CD4-positive, alpha-beta T cell (primary cell): Measurements from ENCODE around the gene SPACA1. TPM values are rescaled to one million over a fixed set of nuclear protein-coding genes. Genes with fewer than 3 reads are reported as not detected.

Experiments used
- ATAC-seq: fragments of 200-7000 bp; cut with Tn5 transposase; one replicate; pipeline ENCODE4 v1.10.0; 2022; ENCODE audit warnings: mild to moderate bottlenecking; ENCODE audit not compliant: poor library complexity
- CTCF ChIA-PET: fragments of 350-600 bp; sonication (Branson Sonifier 250); formaldehyde crosslinking; loops from one replicate; lab custom pipeline; 2021; ENCODE audit warnings: antibody characterized with exemption, inconsistent platforms; lab: Charles Lee
- POLR2A ChIA-PET: fragments of 350-600 bp; sonication (Branson Sonifier 250); formaldehyde crosslinking; loops from one replicate; lab custom pipeline; 2021; ENCODE audit warnings: antibody characterized with exemption, inconsistent platforms; lab: Charles Lee
- DNase-seq, 14 experiments: peaks; one replicate each; pipeline ENCODE4 v3.0.0-alpha.2; 2013 to 2020; ENCODE audit warnings: mixed read lengths in 2 of 14
- H3K27ac ChIP-seq, 2 donors: one replicate each; pipeline versions ENCODE4 v1.5.1 to v1.7.0; 2013; ENCODE audit warnings: low read length in 2 of 2, low read depth in 1 of 2, mild to moderate bottlenecking in 1 of 2
- H3K27me3 ChIP-seq, 2 experiments: 1 replicate in 1 of 2; 2 replicates in 1 of 2; pipeline versions ENCODE4 v1.6.1 to v1.7.0; 2013; ENCODE audit warnings: low read length in 2 of 2, control low read depth in 1 of 2, mild to moderate bottlenecking in 1 of 2, moderate library complexity in 1 of 2; ENCODE audit not compliant: insufficient read depth in 2 of 2, control insufficient read depth in 1 of 2
- H3K36me3 ChIP-seq: one replicate; pipeline ENCODE4 v1.6.1; 2013; ENCODE audit warnings: low read length, control low read depth; ENCODE audit not compliant: insufficient read depth
- H3K4me1 ChIP-seq: one replicate; pipeline ENCODE4 v1.6.1; 2013; ENCODE audit warnings: low read length, control low read depth; ENCODE audit not compliant: insufficient read depth
- H3K4me3 ChIP-seq: one replicate; pipeline ENCODE4 v1.5.1; 2013; ENCODE audit warnings: mild to moderate bottlenecking, low read length, moderate library complexity
- H3K9me3 ChIP-seq, 2 experiments: 1 replicate in 1 of 2; 2 replicates in 1 of 2; pipeline versions ENCODE4 v1.6.1 to v1.7.0; 2013; ENCODE audit warnings: low read length in 2 of 2, mild to moderate bottlenecking in 2 of 2, control low read depth in 1 of 2, moderate library complexity in 1 of 2; ENCODE audit not compliant: control insufficient read depth in 1 of 2, insufficient read depth in 1 of 2
- H3K27ac Mint-ChIP-seq: one replicate; pipeline ENCODE4 v1.8.0; 2020; ENCODE audit warnings: mixed read lengths
- H3K27me3 Mint-ChIP-seq: one replicate; pipeline ENCODE4 v1.8.0; 2021; ENCODE audit warnings: mixed read lengths
- H3K36me3 Mint-ChIP-seq: one replicate; pipeline ENCODE4 v1.8.0; 2021; ENCODE audit warnings: low read depth, mixed read lengths
- H3K4me1 Mint-ChIP-seq: one replicate; pipeline ENCODE4 v1.8.0; 2021; ENCODE audit warnings: low read depth, mixed read lengths
- H3K4me3 Mint-ChIP-seq: one replicate; pipeline ENCODE4 v1.8.0; 2020; ENCODE audit warnings: mild to moderate bottlenecking, mixed read lengths
- H3K9me3 Mint-ChIP-seq: one replicate; pipeline ENCODE4 v1.8.0; 2020; ENCODE audit warnings: mixed read lengths
- CTCF ChIP-seq: fragments of 200-600 bp; IDR thresholded peaks from one replicate; pipeline ENCODE4 v1.8.0; 2022; ENCODE audit warnings: antibody characterized with exemption, mild to moderate bottlenecking
- intact Hi-C, 2 experiments: fragments of 100-400 bp; cut with DNase I in 1 of 2; cut with micrococcal nuclease in 1 of 2; formaldehyde crosslinking; loops; one replicate each; pipeline versions ENCODE4 v1.15.1 to v1.9.0; 2023 to 2025; cut with DNase I, micrococcal nuclease
- total RNA-seq, 174 experiments: library from RNA in 2 of 174; stranded (reverse) in 2 of 174; gene quantifications; one replicate each; pipeline ENCODE4 v1.2.3 and lab custom pipeline; 2021 to 2026

Gene SPACA1
- total RNA-seq, 2 experiments from 2014 or later: not detected

- Histone ChIP-seq H3K4me1 (no peaks in the 10 kb centered on the region), H3K9me3 (no peaks in the 10 kb centered on the region), H3K4me3 (no peak overlapping the region), H3K36me3 (no peaks in the 10 kb centered on the region), H3K27ac (no peak overlapping the region), H3K27me3 (no peaks in the 10 kb centered on the region)
- H3K9me3 Mint-ChIP-seq: no peaks in the 10 kb centered on the region
- H3K27ac Mint-ChIP-seq: no peak overlapping the region
- ATAC-seq (no peak), DNase-seq (no peak)
- no peak overlapping the region for H3K4me3 Mint-ChIP-seq
- POLR2A ChIA-PET: no interaction called here
- no peak for TF ChIP-seq CTCF
- H3K36me3 Mint-ChIP-seq: no peaks in the 10 kb centered on the region
- intact Hi-C loops: no loop called here
- CTCF ChIA-PET: no interaction called here
- H3K4me1 Mint-ChIP-seq: no peaks in the 10 kb centered on the region
- peaks cover 12% of the 10 kb centered on the region for H3K27me3 Mint-ChIP-seq
Measured at GRCh38 chr6:88086792-88087191, 39.2 kb downstream of the SPACA1 start.

GRCh38 chr6:88089708-88090107 is 42.1 kb downstream of the SPACA1 start:
- ChIA-PET POLR2A (no interaction called here), CTCF (no interaction called here)
- Mint-ChIP-seq H3K4me1 (no peaks in the 10 kb centered on the region), H3K9me3 (no peaks in the 10 kb centered on the region), H3K27me3 (peaks cover 10% of the 10 kb centered on the region), H3K36me3 (no peaks in the 10 kb centered on the region), H3K4me3 (no peak overlapping the region), H3K27ac (no peak overlapping the region)
- ATAC-seq (no peak), DNase-seq (no peak)
- Histone ChIP-seq H3K4me3 (no peak overlapping the region), H3K27ac (no peak overlapping the region), H3K27me3 (no peaks in the 10 kb centered on the region), H3K36me3 (no peaks in the 10 kb centered on the region), H3K4me1 (no peaks in the 10 kb centered on the region), H3K9me3 (no peaks in the 10 kb centered on the region)
- TF ChIP-seq CTCF: no peak
- intact Hi-C loops: no loop called here

- H3K27ac ChIP-seq: no peak overlapping the region
- ChIA-PET POLR2A (no interaction called here), CTCF (no interaction called here)
- no peak overlapping the region for H3K4me3 ChIP-seq
- no peak for TF ChIP-seq CTCF
- Mint-ChIP-seq H3K4me3 (no peak overlapping the region), H3K27me3 (peaks cover 23% of the 10 kb centered on the region), H3K27ac (no peak overlapping the region), H3K4me1 (no peaks in the 10 kb centered on the region), H3K9me3 (no peaks in the 10 kb centered on the region), H3K36me3 (no peaks in the 10 kb centered on the region)
- no peaks in the 10 kb centered on the region for H3K27me3 ChIP-seq
- no peaks in the 10 kb centered on the region for H3K4me1 ChIP-seq
- intact Hi-C loops: no loop called here
- H3K36me3 ChIP-seq: no peaks in the 10 kb centered on the region
- H3K9me3 ChIP-seq: no peaks in the 10 kb centered on the region
- DNase-seq: no peak
- ATAC-seq: no peak
Measured at GRCh38 chr6:88105741-88106340, 58.2 kb downstream of the SPACA1 start.
